Measurements from ENCODE around the gene ZNF687.
"Not testable (repeated sequence)": the region's sequence is repeated elsewhere in the genome, so short reads cannot be mapped to it uniquely, and the experiment has no call there.

Gene ZNF687, protein sequence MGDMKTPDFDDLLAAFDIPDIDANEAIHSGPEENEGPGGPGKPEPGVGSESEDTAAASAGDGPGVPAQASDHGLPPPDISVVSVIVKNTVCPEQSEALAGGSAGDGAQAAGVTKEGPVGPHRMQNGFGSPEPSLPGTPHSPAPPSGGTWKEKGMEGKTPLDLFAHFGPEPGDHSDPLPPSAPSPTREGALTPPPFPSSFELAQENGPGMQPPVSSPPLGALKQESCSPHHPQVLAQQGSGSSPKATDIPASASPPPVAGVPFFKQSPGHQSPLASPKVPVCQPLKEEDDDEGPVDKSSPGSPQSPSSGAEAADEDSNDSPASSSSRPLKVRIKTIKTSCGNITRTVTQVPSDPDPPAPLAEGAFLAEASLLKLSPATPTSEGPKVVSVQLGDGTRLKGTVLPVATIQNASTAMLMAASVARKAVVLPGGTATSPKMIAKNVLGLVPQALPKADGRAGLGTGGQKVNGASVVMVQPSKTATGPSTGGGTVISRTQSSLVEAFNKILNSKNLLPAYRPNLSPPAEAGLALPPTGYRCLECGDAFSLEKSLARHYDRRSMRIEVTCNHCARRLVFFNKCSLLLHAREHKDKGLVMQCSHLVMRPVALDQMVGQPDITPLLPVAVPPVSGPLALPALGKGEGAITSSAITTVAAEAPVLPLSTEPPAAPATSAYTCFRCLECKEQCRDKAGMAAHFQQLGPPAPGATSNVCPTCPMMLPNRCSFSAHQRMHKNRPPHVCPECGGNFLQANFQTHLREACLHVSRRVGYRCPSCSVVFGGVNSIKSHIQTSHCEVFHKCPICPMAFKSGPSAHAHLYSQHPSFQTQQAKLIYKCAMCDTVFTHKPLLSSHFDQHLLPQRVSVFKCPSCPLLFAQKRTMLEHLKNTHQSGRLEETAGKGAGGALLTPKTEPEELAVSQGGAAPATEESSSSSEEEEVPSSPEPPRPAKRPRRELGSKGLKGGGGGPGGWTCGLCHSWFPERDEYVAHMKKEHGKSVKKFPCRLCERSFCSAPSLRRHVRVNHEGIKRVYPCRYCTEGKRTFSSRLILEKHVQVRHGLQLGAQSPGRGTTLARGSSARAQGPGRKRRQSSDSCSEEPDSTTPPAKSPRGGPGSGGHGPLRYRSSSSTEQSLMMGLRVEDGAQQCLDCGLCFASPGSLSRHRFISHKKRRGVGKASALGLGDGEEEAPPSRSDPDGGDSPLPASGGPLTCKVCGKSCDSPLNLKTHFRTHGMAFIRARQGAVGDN

DNA sequence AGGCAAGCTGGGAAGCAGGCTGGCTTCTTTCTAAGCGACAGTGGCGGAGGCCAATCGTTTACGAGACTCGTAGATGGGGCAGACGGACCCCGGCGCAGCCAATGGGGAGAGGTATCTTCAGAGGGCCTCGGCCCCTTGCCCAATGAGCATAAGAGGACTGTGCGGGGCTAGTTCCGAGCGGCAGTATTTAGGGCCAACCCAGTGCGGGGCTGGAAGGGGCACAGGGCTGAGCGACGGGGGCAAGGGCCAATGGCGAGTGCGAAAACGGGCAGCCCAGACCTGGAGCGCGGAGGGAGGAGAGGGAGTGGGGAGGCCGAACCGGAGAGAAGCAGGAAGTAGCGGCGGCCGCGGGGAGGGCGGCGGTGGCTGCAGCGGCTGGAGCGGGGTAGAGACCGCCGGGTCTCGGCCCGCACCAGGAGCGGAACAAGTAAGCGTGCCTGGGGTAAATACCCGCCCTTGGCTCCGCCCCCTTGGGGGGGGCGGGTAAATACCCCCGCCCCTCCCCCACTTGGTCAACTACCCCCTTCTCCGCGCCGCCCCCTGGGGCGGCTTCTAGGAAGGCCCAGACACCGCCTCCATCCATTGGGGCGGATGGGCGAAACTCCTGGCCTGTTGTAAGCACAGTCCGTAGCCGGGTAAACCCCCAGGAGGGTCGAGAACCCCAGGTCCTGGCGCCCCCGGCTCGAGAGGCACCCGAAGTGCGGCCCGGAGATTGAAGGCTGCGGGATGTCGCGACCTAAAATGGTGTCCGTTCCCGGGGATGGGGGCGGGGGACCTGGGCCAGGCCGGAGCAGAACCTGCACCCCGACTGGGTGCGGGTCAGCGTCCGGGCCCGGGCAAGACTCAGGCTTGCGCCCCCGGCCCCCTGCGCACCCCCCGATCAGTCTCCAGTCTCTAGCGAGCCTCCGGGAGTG is at the start of gene ZNF687:
ZNF687 (plus strand) TSS at position 331 of the 914 bp plus-strand sequence. CDS start 3,993 bp downstream, outside the sequence.
- peak; percentile 100 for DNase-seq

DNA sequence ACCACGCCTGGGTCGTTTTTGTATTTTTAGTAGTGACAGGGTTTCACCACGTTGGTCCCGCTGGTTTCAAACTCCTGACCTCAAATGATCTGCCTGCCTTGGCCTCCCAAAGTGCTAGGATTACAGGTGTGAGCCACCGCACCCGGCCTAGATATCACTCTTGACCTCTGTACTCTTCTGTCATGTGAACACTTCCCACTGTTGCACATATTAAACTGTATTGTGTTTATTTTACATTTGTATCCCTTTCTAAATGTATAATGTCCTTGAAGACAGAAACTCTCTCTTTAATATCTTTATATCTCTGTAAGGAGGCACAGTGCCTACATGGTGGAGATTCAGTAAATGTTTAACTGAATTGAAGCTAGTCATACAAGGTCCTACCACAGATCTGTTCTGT is 46.9 kb upstream of the ZNF687 start:
- no peak for DNase-seq

DNA sequence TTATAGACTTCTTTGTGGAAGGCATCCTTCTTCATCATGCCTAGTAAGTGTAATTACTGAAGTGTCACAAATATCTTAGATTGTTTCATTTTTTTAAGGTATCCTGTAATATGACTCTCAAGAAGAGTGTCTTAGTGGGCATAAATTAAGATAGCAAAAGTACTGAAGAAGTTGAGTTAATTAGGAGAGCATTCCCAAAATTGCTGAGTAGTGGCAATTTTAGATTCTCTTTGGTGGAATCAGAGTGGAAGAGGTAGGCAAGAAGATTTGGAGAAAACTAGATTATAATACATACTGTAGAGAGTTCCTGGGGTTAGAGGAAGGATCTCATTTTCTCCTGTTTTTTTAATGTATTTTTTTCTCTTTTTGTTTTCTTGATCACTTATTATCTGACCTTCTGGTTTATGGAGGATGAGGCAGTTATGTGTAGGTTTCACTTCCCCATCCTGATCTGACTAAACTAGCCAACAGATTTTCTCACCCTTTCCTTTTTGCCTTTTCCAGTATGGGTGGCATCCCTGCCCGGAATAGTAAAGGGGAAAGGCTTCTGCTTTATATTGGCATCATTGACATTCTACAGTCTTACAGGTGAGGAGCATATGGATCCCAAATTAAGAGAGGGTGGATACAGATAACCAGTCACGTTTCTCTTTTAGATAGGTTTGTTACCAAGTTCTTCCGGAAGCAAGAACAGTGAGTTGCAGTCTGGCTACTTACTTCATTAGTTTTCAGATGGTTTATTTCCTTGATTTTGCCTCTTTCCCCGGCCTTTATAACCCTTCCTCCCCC is 44.2 kb upstream of the ZNF687 start:
- DNase-seq: no peak

DNA sequence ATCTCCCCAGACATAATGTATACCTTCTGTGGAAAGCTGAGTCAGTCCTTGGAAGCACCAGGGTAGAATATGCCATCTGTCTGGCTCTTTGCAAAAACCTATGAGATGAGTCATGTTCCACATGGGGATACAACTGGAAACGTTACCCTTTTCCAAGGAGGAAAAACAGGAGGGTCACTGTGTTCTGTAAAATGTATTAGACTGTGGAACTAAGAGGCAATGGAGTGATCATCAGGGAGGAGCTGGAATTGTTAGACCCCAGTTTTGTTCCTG is 43.7 kb upstream of the ZNF687 start:
- no peak for DNase-seq

DNA sequence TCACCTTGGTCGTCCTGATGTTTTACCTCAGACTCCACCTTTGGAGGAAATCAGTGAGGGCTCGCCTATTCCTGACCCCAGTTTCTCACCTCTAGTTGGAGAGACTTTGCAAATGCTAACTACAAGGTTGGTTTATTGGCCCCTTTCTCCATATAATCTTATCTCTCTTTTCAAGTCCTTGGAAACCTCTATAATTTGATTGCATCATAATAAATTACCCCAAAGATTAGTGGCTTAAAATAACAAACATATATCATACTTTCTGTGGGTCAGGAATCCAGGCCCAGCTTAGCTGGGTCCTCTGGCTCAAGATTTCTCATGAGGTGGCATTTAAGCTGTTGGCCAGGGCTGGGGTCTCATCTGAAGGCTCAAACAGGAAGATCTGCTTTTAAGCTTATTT is 39.7 kb upstream of the ZNF687 start:
- DNase-seq: no peak

DNA sequence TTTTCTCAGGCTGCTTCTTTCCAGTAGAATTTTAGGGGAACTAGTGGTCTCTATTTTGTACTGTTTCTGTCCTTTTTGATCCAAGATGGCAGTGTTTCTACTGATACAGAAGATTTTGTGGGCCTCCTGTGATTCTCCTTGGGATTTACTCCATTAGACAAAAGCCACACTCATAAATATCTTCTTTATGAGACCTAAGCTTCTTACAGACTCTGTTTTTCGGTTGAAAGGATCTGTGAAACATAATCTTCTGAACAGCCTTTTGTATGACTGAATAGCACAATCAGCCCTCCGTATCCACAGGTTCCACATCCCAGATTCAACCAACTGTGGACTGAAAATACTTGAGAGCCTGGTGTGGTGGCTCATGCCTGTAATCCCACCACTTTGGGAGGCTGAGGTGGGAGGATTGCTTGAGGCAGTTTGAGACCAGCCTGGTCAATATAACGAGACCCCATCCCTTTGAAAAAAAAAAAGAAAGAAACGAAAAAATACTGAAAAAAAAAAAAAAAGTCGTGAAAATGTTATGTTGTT is 38.3 kb upstream of the ZNF687 start:
- DNase-seq: no peak

DNA sequence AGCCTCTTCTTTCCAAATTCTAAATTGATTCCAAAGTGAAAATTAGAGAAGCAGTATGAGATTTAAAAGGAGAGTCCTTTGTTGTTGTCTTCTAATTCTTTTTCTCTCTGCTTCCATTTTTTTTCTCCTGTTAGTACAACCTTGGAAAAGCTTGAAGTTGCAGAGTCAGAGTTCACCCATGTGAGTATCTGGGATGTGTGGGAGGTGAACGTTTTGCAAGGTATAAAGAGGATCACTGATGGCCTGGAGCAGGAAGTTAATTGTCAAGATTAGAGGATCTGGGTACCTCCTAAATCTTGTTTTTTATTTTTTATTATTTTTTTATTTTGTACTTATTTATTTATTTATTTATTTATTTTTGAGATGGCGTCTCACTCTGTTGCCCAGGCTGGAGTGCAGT is 35.3 kb upstream of the ZNF687 start:
- DNase-seq: no peak

DNA sequence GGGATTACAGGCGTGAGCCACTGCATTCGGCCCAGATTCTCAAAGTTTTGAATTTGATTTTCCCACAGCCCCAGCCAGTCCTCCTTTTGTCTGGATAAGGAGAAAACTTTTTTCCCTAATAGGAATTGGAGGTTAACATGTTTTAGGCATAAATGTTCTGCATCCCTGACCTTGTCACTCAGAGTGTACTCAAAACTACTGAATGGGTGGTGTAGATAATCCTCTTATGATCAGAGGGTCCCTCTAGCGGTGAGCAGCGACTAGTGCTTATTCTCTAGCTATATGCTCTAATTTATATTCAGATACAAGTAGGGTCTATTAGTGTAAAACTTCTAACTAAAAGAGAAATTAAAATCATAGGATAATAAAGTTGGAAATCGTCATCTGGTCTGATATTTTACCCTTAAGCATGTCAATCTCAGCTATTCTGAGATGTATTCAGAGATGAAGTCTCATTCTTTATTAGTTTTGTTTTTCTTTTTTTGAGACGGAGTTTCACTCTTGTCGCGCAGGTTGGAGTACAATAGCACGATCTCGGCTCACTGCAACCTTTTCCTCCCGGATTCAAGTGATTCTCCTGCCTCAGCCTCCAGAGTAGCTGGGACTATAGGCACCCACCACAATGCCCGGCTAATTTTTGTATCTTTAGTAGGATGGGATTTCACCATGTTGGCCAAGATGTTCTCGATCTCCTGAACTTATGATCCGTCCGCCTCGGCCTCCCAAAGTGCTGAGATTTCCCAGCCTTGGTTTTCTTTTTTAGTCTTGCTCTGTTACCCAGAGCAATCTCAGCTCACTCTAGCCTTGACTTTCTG is 30.2 kb upstream of the ZNF687 start:
- peak; percentile 80 for DNase-seq

DNA sequence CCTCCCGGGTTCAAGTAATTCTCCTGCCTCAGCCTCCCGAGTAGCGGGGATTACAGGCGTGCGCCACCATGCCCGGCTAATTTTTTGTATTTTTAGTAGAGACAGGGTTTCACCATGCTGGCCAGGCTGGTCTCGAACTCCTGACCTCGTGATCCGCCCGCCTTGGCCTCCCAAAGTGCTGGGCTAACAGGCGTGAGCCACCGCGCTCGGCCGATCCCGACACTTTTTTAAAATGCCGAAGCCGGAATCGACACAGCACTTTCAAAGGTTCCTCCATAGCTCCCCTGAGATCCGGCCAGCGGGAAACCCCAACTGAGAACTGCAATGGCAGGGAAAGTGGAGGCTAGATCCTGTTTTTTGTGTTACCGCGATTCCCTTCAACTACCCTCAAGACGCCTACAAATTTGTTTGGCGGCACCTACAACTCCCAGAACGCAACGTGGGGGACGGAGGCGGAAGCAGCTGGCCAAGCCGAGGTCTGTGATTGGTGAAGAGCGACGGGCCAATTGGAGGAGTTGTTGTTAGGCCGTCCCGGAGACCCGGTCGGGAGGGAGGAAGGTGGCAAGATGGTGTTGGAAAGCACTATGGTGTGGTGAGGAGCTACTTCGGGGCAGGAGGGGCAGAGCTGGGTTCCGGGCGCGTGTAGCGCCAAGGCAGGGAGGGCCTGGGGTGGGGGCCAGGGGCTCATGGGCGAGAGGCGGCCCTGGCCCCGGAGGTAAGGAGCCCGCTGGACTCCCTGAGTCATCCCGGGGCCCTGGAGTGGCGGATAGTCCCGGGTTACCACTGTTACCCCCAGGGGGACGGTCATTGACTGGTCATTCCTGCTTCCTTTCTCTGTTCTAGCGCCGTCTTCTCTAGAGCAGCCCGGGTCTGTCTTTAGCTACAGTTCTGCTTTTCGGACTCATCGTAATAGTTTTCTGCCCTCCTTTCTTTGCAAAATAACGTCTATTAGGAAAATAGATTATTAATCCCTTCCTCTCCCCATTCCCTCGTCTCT is 27.6 kb upstream of the ZNF687 start, which contains the start of gene PSMD4:
PSMD4 (plus strand) TSS at position 518 of the 997 bp plus-strand sequence; CDS start at position 567, 49 bp downstream.
- peak; percentile 97 for DNase-seq

DNA sequence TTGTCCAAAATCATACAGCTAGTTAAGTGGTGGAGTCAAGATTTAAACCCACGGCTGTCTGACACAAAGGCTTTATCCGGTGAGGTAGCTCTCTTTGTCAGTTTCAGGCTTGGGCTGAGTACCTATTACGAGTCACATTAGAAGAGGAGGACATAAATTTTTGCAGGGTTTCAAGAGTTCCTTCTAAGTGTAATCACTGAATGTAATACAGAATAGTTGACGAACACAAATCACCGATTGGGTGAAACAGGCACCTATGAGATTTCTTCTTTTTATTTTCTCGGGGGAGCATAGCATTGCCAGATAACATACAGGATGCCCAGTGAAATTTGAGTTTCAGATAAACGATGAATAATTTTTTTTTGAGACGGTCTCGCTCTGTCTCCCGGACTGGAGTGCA is 26.7 kb upstream of the ZNF687 start:
- DNase-seq: peak; percentile 14

DNA sequence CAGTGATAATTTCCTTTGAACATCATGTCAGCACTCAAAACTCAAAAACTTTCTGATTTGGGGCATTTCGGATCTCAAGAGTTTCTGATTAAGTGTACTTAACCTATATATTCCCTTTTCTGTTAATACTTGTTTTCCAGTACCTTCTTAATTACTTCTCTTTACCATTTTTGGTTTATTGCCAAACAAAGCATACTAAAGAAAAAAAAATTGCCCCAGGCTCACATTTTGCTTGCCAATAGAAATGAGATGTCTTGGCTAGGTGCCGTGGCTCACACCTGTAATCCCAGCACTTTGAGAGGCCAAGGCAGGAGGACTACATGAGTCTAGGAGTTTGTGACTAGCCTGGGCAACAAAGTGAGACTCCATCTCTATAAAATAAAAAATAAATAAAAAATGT is 22.7 kb upstream of the ZNF687 start:
- DNase-seq: no peak

DNA sequence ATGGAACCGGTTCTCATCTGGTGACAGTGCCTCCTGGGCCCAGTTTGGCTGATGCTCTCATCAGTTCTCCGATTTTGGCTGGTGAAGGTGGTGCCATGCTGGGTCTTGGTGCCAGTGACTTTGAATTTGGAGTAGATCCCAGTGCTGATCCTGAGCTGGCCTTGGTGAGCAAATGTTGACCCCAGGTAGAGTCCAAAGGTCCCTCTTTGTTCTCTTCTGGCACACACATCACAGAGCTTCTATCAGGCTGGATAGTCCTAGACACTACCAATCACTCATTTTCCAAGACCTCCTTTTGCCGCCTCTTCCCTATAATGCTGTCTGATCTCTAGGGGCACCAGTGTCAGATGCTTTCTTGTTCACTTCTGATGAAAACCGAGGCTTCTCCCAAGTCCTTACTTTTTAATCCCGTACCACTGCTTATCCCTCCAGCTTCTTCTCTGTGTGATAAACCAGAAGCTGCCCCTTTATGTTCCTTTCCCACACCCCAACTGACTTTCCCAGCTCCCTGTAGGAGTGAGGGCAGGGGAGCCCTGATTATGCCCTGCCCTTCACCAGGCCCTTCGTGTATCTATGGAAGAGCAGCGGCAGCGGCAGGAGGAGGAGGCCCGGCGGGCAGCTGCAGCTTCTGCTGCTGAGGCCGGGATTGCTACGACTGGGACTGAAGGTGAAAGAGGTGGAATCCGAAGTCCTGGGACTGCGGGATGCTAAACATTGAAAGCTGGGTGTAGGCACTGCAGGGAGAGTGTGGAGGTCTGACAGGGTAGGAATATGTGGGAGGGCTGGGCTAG is 16.5 kb upstream of the ZNF687 start:
- DNase-seq: no peak

DNA sequence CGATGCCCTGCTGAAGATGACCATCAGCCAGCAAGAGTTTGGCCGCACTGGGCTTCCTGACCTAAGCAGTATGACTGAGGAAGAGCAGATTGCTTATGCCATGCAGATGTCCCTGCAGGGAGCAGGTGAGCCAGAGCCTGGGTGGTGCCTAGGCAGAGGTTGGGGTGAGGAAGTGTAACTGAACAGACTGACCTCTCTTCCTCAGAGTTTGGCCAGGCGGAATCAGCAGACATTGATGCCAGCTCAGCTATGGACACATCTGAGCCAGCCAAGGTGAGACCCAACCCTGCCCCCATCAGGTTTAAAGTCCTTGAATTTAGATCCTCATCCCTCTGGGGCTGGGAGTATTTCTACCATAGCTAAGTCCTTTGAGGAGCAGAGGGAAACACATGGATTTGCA is 15.8 kb upstream of the ZNF687 start:
- DNase-seq: no peak

DNA sequence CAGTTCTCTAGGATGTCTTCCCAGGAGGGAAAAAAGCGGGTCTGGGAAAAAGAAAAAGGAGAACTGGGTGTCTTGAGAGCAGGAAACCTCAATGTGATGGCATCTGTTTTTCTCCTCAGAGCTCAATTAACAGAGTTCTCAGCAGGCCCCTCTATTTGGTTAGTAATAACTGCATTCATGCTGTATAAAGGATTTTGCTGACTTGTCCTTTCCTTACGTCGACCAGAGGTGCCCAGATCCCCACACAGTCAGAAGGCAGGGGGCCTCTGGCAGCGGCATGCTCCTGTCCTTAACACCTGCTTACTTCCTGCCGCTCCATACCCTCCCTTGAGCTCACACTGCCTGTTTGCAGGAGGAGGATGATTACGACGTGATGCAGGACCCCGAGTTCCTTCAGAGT is 15.3 kb upstream of the ZNF687 start:
- DNase-seq: no peak

DNA sequence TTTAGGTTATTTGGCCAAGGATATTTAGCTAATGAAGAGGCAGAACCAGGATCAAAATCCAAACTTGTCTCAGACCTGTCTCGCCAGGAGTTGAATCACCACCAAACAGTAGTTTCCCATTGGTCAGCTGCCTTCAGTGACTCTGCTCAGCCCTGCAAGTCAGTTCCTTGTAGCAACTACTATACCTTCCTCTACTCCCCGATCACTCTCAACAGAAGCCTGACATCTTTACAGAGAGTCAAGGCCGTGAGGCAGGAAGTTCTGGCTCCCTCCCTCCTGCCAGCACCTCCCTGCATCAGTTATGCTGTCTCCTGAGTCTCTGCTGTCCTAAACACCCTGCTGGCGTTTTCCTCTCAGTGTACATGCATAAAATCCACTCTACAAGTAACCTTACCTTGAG is 14.3 kb upstream of the ZNF687 start:
- DNase-seq: no peak

DNA sequence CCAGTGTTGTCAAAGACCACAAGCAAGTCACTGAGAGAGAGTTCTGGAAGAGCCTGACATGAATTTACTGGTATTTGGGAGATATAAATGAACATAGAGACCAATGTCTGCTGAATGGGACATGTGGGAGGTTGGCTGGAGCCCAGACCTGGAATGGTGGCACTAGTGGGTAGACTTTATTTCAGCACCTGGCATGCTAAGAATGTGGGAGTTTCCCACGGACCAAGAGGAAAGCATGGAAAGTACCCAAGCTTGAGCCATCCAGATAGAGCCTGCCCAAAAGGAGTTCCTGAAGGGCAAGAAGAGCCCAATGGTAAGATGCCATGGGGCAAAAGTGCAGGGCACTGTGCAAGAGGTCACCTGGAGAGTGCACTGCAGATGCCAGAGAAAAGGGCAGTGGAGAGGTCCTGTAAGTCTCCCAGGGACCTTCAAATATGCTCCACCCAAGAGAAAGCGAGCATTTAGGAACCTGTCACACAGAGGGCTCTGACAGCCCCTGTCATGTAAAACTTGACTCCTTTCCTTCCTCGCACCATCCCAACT is 8.1 kb upstream of the ZNF687 start:
- no peak for DNase-seq

DNA sequence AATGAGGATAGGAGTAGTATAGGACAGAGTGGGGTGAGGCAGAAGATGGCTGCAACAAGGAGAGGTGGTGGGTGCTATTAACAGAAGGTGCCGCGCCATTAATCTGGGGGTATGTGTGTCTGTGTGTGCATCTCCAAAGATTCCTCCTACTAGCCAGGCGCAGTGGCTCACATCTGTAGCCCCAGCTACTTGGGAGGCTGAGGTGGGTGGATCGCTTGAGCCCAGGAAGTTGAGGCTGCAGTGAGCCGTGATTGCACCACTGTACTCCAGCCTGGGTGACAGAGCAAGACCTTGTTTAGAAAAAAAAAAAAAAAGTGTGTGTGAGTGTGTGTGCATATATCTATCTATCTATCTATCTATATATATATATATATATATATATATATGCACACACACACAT is 6.8 kb upstream of the ZNF687 start:
- not testable (repeated sequence) for DNase-seq

DNA sequence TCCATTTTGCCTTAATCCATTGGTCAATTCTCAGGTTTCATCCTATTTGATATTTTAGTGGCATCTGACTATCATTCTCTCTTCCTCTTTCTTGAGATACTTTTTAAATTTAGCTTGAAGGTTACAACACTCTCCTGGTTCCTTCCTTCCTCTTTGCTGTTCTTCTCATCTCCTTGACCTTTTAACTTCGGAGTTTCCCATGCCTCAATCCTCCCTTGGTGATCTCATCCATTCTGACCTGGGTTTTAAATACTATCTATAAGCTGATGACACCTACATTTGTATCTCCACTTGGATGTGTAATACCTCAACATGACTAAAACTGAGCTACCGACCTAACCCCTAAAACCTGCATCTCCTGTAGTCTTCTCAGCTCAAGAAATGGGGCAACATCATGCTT is 4.8 kb upstream of the ZNF687 start:
- DNase-seq: peak; percentile 51

Measured in activated CD4-positive, alpha-beta T cell treated with anti-CD3 and anti-CD28 coated beads, Interleukin-2, amount 50 U/mL, for 16 hours (primary cell).